PC-9 (cell line): ENCODE results near the gene MYO5A. TPM values are rescaled to one million over a fixed set of nuclear protein-coding genes. Genes with fewer than 3 reads are reported as not detected.

Experiments used
- BruUV-seq: library from RNA; stranded (reverse); fragments of 400-500 nt; replicated peaks from 2 replicates; lab custom pipeline; 2021; lab: Mats Ljungman, UMichigan
- CTCF ChIA-PET: fragments of 300-600 bp; sonication (Branson Sonifier 250); formaldehyde crosslinking; loops from one replicate; lab custom pipeline; 2022; ENCODE audit warnings: antibody characterized with exemption; lab: Charles Lee
- POLR2A ChIA-PET: fragments of 300-600 bp; sonication (Branson Sonifier 250); formaldehyde crosslinking; loops from one replicate; lab custom pipeline; 2022; ENCODE audit warnings: antibody characterized with exemption; ENCODE audit not compliant: unreplicated experiment; lab: Charles Lee
- DNase-seq, 2 experiments: peaks; one replicate each; pipeline versions ENCODE4 v3.0.0 to v3.0.0-alpha.2; 2015 to 2022; ENCODE audit warnings: mixed read lengths in 1 of 2
- H2AFZ ChIP-seq: fragments of 200-600 bp; sonication (generic); 2 replicates; pipeline ENCODE4 v1.8.1; 2017; ENCODE audit warnings: antibody characterized with exemption
- H3F3A ChIP-seq: fragments of 200-600 bp; sonication (generic); 2 replicates; pipeline ENCODE4 v1.8.1; 2017; ENCODE audit warnings: antibody characterized with exemption, mild to moderate bottlenecking, low read depth; ENCODE audit not compliant: insufficient read depth
- H3K27ac ChIP-seq: fragments of 200-600 bp; sonication (generic); 2 replicates; pipeline ENCODE4 v1.6.1; 2016; ENCODE audit warnings: mixed run types
- H3K27me3 ChIP-seq: fragments of 200-600 bp; sonication (generic); 2 replicates; pipeline ENCODE4 v1.6.1; 2016; ENCODE audit warnings: low read depth, mixed run types; ENCODE audit not compliant: insufficient read depth
- H3K36me3 ChIP-seq: fragments of 200-600 bp; sonication (generic); 2 replicates; pipeline ENCODE4 v1.6.1; 2016; ENCODE audit warnings: low read depth, mixed run types
- H3K4me1 ChIP-seq: fragments of 200-600 bp; sonication (generic); replicated peaks from 2 replicates; pipeline ENCODE4 v1.6.1; 2016; ENCODE audit warnings: mixed run types; ENCODE audit not compliant: insufficient read depth
- H3K4me2 ChIP-seq: fragments of 200-600 bp; sonication (generic); 2 replicates; pipeline ENCODE4 v1.6.1; 2017; ENCODE audit warnings: mixed run types
- H3K4me3 ChIP-seq: fragments of 200-600 bp; sonication (generic); 2 replicates; pipeline ENCODE4 v1.6.1; 2016; ENCODE audit warnings: mixed run types
- H3K79me2 ChIP-seq: fragments of 200-600 bp; sonication (generic); 2 replicates; pipeline ENCODE4 v1.6.1; 2017; ENCODE audit warnings: low read depth, mixed run types
- H3K9me2 ChIP-seq: fragments of 200-600 bp; sonication (generic); 2 replicates; pipeline ENCODE4 v1.8.1; 2017; ENCODE audit warnings: mild to moderate bottlenecking; ENCODE audit not compliant: insufficient read depth
- H3K9me3 ChIP-seq: fragments of 200-600 bp; sonication (generic); 2 replicates; pipeline ENCODE4 v1.8.1; 2016; ENCODE audit warnings: low read depth; ENCODE audit not compliant: insufficient read depth
- H4K20me1 ChIP-seq: fragments of 200-600 bp; sonication (generic); 2 replicates; pipeline ENCODE4 v1.8.1; 2017; ENCODE audit not compliant: insufficient read depth
- CTCF ChIP-seq: fragments of 200-600 bp; sonication (generic); conservative IDR thresholded peaks from 2 replicates; pipeline ENCODE4 v1.6.1; 2017; ENCODE audit warnings: mixed run types, antibody characterized with exemption, mild to moderate bottlenecking, moderate library complexity
- EZH2 ChIP-seq: fragments of 200-600 bp; sonication (generic); IDR thresholded peaks from 2 replicates; pipeline ENCODE4 v1.8.0; 2017; ENCODE audit warnings: antibody characterized with exemption, low read depth
- intact Hi-C: fragments of 100-400 bp; cut with micrococcal nuclease; formaldehyde crosslinking; loops from one replicate; pipeline ENCODE4 v1.10.0; 2022; ENCODE audit not compliant: unreplicated experiment
- total RNA-seq: library from RNA; stranded (reverse); gene quantifications from 2 replicates; pipeline ENCODE4 v1.2.3, GENCODE V29; 2021

MYO5A gene
- total RNA-seq, 1 experiment from 2014 or later, result 10.7 TPM

GRCh38 chr15:52466134-52466701 is 62.5 kb downstream of the MYO5A start:
- Histone ChIP-seq H3K27me3 (no peaks in the 10 kb centered on the region), H3F3A (no peaks in the 10 kb centered on the region), H3K36me3 (no peaks in the 10 kb centered on the region), H3K4me3 (no peak overlapping the region), H3K9me3 (no peaks in the 10 kb centered on the region), H3K4me1 (no peaks in the 10 kb centered on the region), H3K27ac (no peak overlapping the region), H3K9me2 (no peaks in the 10 kb centered on the region), H3K4me2 (no peak overlapping the region), H3K79me2 (no peaks in the 10 kb centered on the region), H4K20me1 (no peaks in the 10 kb centered on the region), H2AFZ (no peak overlapping the region)
- no peak for DNase-seq
- BruUV-seq, result no TSS peak
- CTCF ChIA-PET, result no interaction called here
- TF ChIP-seq EZH2 (no peak), CTCF (no peak)
- intact Hi-C loops, result no loop called here
- POLR2A ChIA-PET, result interaction anchor here (0.6 kb wide), 1 partner anchor 18 kb away, joined by 5 read pairs; no protein-coding TSS in a partner anchor

- Histone ChIP-seq H2AFZ (no peak overlapping the region), H3K4me2 (no peak overlapping the region), H3K9me3 (no peaks in the 10 kb centered on the region), H3K27me3 (no peaks in the 10 kb centered on the region), H3K9me2 (no peaks in the 10 kb centered on the region), H3K27ac (no peak overlapping the region), H3F3A (no peaks in the 10 kb centered on the region), H3K4me3 (no peak overlapping the region), H3K79me2 (no peaks in the 10 kb centered on the region), H3K36me3 (no peaks in the 10 kb centered on the region), H4K20me1 (no peaks in the 10 kb centered on the region), H3K4me1 (no peaks in the 10 kb centered on the region)
- intact Hi-C loops, result no loop called here
- CTCF ChIA-PET, result interaction anchor here (1.3 kb wide), 1 partner anchor 134 kb away, joined by 3 read pairs; no protein-coding TSS in a partner anchor
- POLR2A ChIA-PET, result no interaction called here
- no peak for TF ChIP-seq EZH2
- TF ChIP-seq CTCF, result no peak
- DNase-seq, result no peak
- no TSS peak for BruUV-seq
Measured at GRCh38 chr15:52464478-52464877, 64.2 kb downstream of the MYO5A start.

GRCh38 chr15:52464040-52464439 is 64.6 kb downstream of the MYO5A start:
- no peak overlapping the region for H2AFZ ChIP-seq
- no peak for TF ChIP-seq EZH2
- TF ChIP-seq CTCF, result no peak
- H3F3A ChIP-seq, result no peaks in the 10 kb centered on the region
- no peaks in the 10 kb centered on the region for H3K9me3 ChIP-seq
- no peaks in the 10 kb centered on the region for H3K79me2 ChIP-seq
- H3K27ac ChIP-seq, result no peak overlapping the region
- BruUV-seq, result no TSS peak
- ChIA-PET CTCF (interaction anchor here (0.6 to 1.3 kb wide), 5 partner anchors 126 to 210 kb away, joined by 3 to 5 read pairs (median 3); no protein-coding TSS in a partner anchor), POLR2A (no interaction called here)
- no peak overlapping the region for H3K4me3 ChIP-seq
- no peak for DNase-seq
- no peaks in the 10 kb centered on the region for H3K27me3 ChIP-seq
- no peaks in the 10 kb centered on the region for H3K36me3 ChIP-seq
- no peaks in the 10 kb centered on the region for H3K4me1 ChIP-seq
- no peak overlapping the region for H3K4me2 ChIP-seq
- intact Hi-C loops, result no loop called here
- no peaks in the 10 kb centered on the region for H3K9me2 ChIP-seq
- H4K20me1 ChIP-seq, result no peaks in the 10 kb centered on the region
